ENCODE measurements around the gene MRPL43. TPM values are rescaled to one million over a fixed set of nuclear protein-coding genes. Genes with fewer than 3 reads are reported as not detected.

The MRPL43 gene
- total and polyA plus RNA-seq, 2 donors (not counting 3 experiments of a cell fraction or from before 2014, with no cell fraction given): 75.0 to 144 TPM

- Histone ChIP-seq H3K4me3 (replicated peaks in 1 of 3; ENCODE audit: insufficient read depth in 1 of 3, low read depth in 1 of 3, low read length in 3 of 3) (peak overlapping the region in 2 of 3 experiments; percentile 57 to 62), H3K4me1 (ENCODE audit: control insufficient read depth, extremely low read depth, insufficient read depth, low read length) (peaks cover 12% of the 10 kb centered on the region), H3K27ac (ENCODE audit: insufficient read depth, low read depth, low read length) (no peak overlapping the region), H3K27me3 (ENCODE audit: control insufficient read depth in 2 of 2, insufficient read depth in 2 of 2, low read length in 2 of 2) (no peaks in the 10 kb centered on the region), H3K9ac (replicated peaks; ENCODE audit: extremely low read depth, insufficient read depth, low read length) (no peak overlapping the region), H3K36me3 (ENCODE audit: control insufficient read depth in 2 of 2, extremely low read depth in 1 of 2, insufficient read depth in 2 of 2, low read length in 2 of 2) (no peaks in the 10 kb centered on the region), H4K20me1 (replicated peaks; ENCODE audit: control insufficient read depth, extremely low read depth, insufficient read depth, low read length) (no peaks in the 10 kb centered on the region), H3K9me3 (replicated peaks; ENCODE audit: control insufficient read depth, insufficient read depth, low read length) (no peaks in the 10 kb centered on the region), H3K9me1 (replicated peaks; ENCODE audit: control insufficient read depth, extremely low read depth, insufficient read depth, low read length) (no peaks in the 10 kb centered on the region), H2AFZ (ENCODE audit: low read depth, low read length) (peak overlapping the region; percentile 96), H3K4me2 (ENCODE audit: insufficient read depth, low read length) (peak overlapping the region; percentile 76), H3K79me2 (ENCODE audit: control insufficient read depth, insufficient read depth, low read length) (no peaks in the 10 kb centered on the region)
- intact Hi-C loops (cut with micrococcal nuclease): no loop called here
- no peak for DNase-seq (ENCODE audit: low read depth, low spot score)
- TF ChIP-seq JUN (IDR thresholded peaks at IDR 0.05; ENCODE audit: borderline replicate concordance, insufficient read depth, insufficient read length, low read depth): no peak
- TF ChIP-seq MAX (IDR thresholded peaks at IDR 0.05; ENCODE audit: insufficient read depth, insufficient read length): no peak
- no peak for TF ChIP-seq POLR2AphosphoS5 (IDR thresholded peaks at IDR 0.05; ENCODE audit: insufficient read depth, low read depth, low read length)
- no peak for TF ChIP-seq FOS (IDR thresholded peaks at IDR 0.05; ENCODE audit: borderline replicate concordance, insufficient read depth, low read length)
- no peak for TF ChIP-seq EZH2 (IDR thresholded peaks at IDR 0.05; ENCODE audit: borderline replicate concordance, low read depth, low read length, severe bottlenecking)
- no peak for TF ChIP-seq CTCF (IDR thresholded peaks at IDR 0.05; ENCODE audit: extremely low read depth in 1 of 2, insufficient read depth in 1 of 2, low read depth in 1 of 2, low read length in 2 of 2)
- no peak for TF ChIP-seq POLR2A (IDR thresholded peaks at IDR 0.05; ENCODE audit: low read depth, low read length)
- TF ChIP-seq MYC (IDR thresholded peaks at IDR 0.05; ENCODE audit: low read depth, low read length): no peak
- dilution Hi-C loops (cut with MboI; ENCODE audit: extremely low pct_ligation_motif_present, low sequenced_read_pairs): no loop called here
- CTCF ChIA-PET: interaction anchor here (0.7 to 5.3 kb wide), 8 partner anchors 13 to 92 kb away, joined by 3 to 54 read pairs (median 4); no protein-coding TSS in a partner anchor
- no peak for FAIRE-seq
- BruUV-seq (replicated peaks): no TSS peak
- POLR2A ChIA-PET: interaction anchor here (1.4 kb wide), 1 partner anchor 17 kb away, joined by 3 read pairs; the partner anchor contains the start of genes MRPL43 and TWNK
Observed at GRCh38 chr10:100970076-100970913, 17.0 kb downstream of the MRPL43 start.
